ENCODE measurements around the gene AIFM3.

The AIFM3 gene

DNA sequence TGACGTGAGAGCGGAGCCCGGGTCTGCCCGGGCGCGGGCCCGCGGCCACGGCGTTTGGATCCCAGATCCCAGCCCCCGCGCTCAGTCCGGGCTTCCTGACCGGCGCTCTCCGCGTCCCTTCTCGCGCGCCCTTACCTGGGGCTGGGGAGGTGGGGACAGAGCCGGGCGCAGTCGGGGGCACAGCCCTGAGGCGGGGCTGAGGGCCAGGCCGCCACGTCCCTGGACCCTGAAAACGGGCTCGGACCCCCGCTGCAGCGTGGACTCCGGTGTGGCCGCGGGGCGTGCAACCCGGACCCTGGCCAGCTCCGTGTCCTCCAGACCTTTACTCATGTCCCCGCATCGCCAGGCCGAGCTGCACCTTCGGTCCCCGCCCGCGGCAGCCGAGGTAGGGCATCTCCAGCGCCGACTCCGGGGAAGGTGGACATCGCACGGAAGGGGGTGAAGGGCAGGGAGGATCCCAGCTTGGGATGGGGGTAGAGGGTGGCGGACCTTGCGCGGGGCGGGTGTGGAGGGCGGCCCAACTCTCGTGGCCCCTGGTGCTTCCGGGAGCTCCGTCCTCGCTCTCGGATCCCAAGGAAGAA is 9.9 kb upstream of the AIFM3 start:
- Histone ChIP-seq H3K36me3 (ENCODE audit: insufficient read depth, low read length) (peaks cover 23% of the 10 kb centered on the region), H4K20me1 (ENCODE audit: insufficient read depth, low read length, poor library complexity, severe bottlenecking) (peaks cover 7% of the 10 kb centered on the region), H3K4me1 (ENCODE audit: insufficient read depth, low read length, poor library complexity, severe bottlenecking) (no peaks in the 10 kb centered on the region), H3K9me2 (replicated peaks; ENCODE audit: low read depth, low read length) (no peaks in the 10 kb centered on the region), H3F3A (ENCODE audit: low read depth) (no peaks in the 10 kb centered on the region), H3K79me2 (ENCODE audit: insufficient read depth, low read length) (peaks cover 5% of the 10 kb centered on the region; the same call in 1 of the 2 replicates), H3K9ac (ENCODE audit: low read depth, low read length, poor library complexity, severe bottlenecking) (no peak overlapping the region), H3K9me3 (ENCODE audit: insufficient read depth, low read depth, low read length) (no peaks in the 10 kb centered on the region), H3K4me2 (ENCODE audit: low read depth, low read length, poor library complexity, severe bottlenecking) (no peak overlapping the region), H3K27me3 (ENCODE audit: insufficient read depth, low read length, poor library complexity, severe bottlenecking) (no peaks in the 10 kb centered on the region), H2AFZ (ENCODE audit: low read length) (no peak overlapping the region), H3K4me3 (ENCODE audit: low read length, poor library complexity, severe bottlenecking) (no peak overlapping the region)
- TF ChIP-seq EZH2phosphoT487 (IDR thresholded peaks at IDR 0.05; ENCODE audit: borderline replicate concordance), result no peak
- TF ChIP-seq, protein P1, sequence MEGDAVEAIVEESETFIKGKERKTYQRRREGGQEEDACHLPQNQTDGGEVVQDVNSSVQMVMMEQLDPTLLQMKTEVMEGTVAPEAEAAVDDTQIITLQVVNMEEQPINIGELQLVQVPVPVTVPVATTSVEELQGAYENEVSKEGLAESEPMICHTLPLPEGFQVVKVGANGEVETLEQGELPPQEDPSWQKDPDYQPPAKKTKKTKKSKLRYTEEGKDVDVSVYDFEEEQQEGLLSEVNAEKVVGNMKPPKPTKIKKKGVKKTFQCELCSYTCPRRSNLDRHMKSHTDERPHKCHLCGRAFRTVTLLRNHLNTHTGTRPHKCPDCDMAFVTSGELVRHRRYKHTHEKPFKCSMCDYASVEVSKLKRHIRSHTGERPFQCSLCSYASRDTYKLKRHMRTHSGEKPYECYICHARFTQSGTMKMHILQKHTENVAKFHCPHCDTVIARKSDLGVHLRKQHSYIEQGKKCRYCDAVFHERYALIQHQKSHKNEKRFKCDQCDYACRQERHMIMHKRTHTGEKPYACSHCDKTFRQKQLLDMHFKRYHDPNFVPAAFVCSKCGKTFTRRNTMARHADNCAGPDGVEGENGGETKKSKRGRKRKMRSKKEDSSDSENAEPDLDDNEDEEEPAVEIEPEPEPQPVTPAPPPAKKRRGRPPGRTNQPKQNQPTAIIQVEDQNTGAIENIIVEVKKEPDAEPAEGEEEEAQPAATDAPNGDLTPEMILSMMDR (conservative IDR thresholded peaks at IDR 0.05; ENCODE audit: low read length), result no peak

- Histone ChIP-seq H3K4me2 (ENCODE audit: low read depth, low read length, poor library complexity, severe bottlenecking) (no peak overlapping the region), H4K20me1 (ENCODE audit: insufficient read depth, low read length, poor library complexity, severe bottlenecking) (peaks cover under 1% of the 10 kb centered on the region), H3K36me3 (ENCODE audit: insufficient read depth, low read length) (peaks cover 16% of the 10 kb centered on the region; the same call in 1 of the 2 replicates), H3K9ac (ENCODE audit: low read depth, low read length, poor library complexity, severe bottlenecking) (no peak overlapping the region), H3K27me3 (ENCODE audit: insufficient read depth, low read length, poor library complexity, severe bottlenecking) (no peaks in the 10 kb centered on the region), H3K9me2 (replicated peaks; ENCODE audit: low read depth, low read length) (no peaks in the 10 kb centered on the region), H3K4me1 (ENCODE audit: insufficient read depth, low read length, poor library complexity, severe bottlenecking) (no peaks in the 10 kb centered on the region), H2AFZ (ENCODE audit: low read length) (no peak overlapping the region), H3K9me3 (ENCODE audit: insufficient read depth, low read depth, low read length) (no peaks in the 10 kb centered on the region), H3K79me2 (ENCODE audit: insufficient read depth, low read length) (no peaks in the 10 kb centered on the region), H3F3A (ENCODE audit: low read depth) (no peaks in the 10 kb centered on the region), H3K4me3 (ENCODE audit: low read length, poor library complexity, severe bottlenecking) (no peak overlapping the region)
- TF ChIP-seq EZH2phosphoT487 (IDR thresholded peaks at IDR 0.05; ENCODE audit: borderline replicate concordance), result no peak
- TF ChIP-seq, protein P1 (conservative IDR thresholded peaks at IDR 0.05; ENCODE audit: low read length), result no peak
Measured at GRCh38 chr22:20957683-20958431, 9.2 kb upstream of the AIFM3 start.

DNA sequence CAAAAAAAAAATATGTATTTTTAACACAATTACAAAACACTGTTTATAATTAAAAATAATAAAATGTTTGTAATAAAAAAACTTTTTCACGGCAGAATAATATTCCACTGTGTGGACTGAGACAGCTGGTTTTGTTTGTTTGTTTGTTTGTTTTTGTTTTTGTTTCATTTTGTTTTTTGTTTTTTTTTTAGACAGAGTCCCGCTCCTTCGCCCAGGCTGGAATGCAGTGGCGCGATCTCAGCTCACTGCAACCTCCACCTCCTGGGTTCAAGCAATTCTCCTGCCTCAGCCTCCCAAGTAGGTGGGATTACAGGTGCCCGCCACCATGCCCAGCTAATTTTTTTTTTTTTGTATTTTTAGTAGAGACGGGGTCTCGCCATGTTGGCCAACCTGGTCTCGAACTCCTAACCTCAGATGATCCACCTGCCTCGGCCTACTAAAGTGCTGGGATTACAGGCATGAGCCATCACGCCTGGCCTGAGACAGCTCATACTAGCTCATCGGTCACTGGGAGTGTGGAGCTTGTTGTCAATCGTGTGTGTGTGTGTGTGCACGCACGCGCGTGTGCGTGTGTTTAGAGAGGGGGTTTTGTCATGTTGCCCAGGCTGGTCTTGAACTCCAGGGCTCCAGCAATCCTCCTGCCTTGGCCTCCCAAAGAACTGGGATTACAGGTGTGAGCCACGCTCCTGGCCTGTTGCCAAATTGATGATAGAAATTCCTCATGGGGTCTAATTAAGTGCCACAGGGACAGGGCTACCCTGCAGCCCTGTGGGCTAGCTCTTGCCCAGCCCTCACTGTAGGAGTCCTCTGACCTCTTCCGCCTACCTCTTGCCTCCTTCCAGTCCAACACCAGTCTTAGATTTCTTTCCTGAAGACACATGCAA is 7.2 kb upstream of the AIFM3 start:
- TF ChIP-seq, protein P1 (conservative IDR thresholded peaks at IDR 0.05; ENCODE audit: low read length), result no peak
- no peak for TF ChIP-seq EZH2phosphoT487 (IDR thresholded peaks at IDR 0.05; ENCODE audit: borderline replicate concordance)
- Histone ChIP-seq H3K9me2 (replicated peaks; ENCODE audit: low read depth, low read length) (no peaks in the 10 kb centered on the region), H3K27me3 (ENCODE audit: insufficient read depth, low read length, poor library complexity, severe bottlenecking) (no peaks in the 10 kb centered on the region), H3F3A (ENCODE audit: low read depth) (no peaks in the 10 kb centered on the region), H4K20me1 (ENCODE audit: insufficient read depth, low read length, poor library complexity, severe bottlenecking) (no peaks in the 10 kb centered on the region), H3K4me1 (ENCODE audit: insufficient read depth, low read length, poor library complexity, severe bottlenecking) (no peaks in the 10 kb centered on the region), H3K9me3 (ENCODE audit: insufficient read depth, low read depth, low read length) (no peaks in the 10 kb centered on the region), H3K9ac (ENCODE audit: low read depth, low read length, poor library complexity, severe bottlenecking) (no peak overlapping the region), H3K36me3 (ENCODE audit: insufficient read depth, low read length) (no peaks in the 10 kb centered on the region), H2AFZ (ENCODE audit: low read length) (no peak overlapping the region), H3K4me3 (ENCODE audit: low read length, poor library complexity, severe bottlenecking) (no peak overlapping the region), H3K4me2 (ENCODE audit: low read depth, low read length, poor library complexity, severe bottlenecking) (no peak overlapping the region), H3K79me2 (ENCODE audit: insufficient read depth, low read length) (no peaks in the 10 kb centered on the region)
